Dedifferentiated amniotic fluid mesenchymal stem cell (primary cell): ENCODE measurements around the gene ATP1B1.
A peak's percentile ranks its signal among the peaks of the same experiment; 100 is the strongest.
"Not testable (repeated sequence)": the region's sequence is repeated elsewhere in the genome, so short reads cannot be mapped to it uniquely, and the experiment has no call there.

ENCODE experiments used
- DNase-seq: peaks from one replicate; pipeline ENCODE4 v3.0.0-alpha.2; 2016; ENCODE audit errors: extremely low spot score

ATP1B1 gene

DNA sequence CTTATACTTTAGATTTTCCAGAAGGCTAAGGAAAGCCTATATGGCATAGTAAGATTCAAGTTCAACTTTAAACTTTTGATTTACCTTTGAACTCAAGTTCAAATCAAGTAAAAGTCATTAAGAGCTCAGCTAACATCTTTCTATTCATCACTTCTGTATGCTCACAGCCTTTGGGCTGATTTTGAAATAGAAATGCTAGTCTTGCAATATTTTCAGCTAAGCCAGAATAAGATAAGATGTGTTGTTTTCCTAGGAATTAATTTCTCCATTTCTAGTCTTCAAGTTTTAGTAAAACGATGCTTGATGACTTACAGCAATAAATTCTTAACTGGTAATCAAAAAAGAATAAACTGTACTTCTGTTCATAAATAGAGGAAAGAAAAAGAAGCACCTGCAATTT lies 35.6 kb downstream of the ATP1B1 start:
- no peak for DNase-seq

DNA sequence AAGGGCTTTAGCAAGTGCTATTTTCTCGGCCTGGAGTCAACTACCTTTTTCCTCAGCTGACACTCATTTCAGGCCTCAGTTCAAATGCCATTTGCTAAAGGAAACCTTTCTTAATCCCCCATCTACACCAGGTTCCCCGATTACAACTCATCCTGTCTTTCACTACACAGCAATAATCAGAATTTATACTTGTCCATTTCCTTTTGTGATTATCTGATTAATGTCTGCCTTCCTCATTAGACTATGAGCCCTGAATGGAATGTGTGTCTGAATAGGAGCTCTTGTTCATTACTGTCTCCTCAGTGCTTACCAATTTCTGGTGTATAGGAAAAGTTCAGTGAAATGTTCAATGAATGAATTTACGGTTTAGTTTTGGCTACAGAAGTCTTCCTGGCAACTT lies 36.9 kb downstream of the ATP1B1 start:
- DNase-seq = no peak

DNA sequence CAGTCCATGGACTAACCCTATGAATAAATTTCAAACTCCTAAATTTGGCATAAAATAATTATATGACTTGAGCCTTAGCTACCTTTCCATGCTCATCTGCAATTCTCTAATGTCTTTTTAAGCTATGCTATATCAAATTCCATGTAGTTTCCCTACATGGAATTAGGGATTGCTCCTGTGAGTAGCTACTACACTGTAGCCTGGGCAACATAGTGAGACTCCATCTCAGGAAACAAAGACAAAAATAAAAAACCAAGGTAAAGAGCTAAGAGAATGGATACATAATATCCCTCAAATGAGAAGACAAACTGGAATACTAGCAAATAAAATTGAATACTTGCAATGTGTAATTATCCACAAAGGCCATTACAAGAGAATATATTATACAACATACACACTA lies 37.5 kb downstream of the ATP1B1 start:
- no peak for DNase-seq

DNA sequence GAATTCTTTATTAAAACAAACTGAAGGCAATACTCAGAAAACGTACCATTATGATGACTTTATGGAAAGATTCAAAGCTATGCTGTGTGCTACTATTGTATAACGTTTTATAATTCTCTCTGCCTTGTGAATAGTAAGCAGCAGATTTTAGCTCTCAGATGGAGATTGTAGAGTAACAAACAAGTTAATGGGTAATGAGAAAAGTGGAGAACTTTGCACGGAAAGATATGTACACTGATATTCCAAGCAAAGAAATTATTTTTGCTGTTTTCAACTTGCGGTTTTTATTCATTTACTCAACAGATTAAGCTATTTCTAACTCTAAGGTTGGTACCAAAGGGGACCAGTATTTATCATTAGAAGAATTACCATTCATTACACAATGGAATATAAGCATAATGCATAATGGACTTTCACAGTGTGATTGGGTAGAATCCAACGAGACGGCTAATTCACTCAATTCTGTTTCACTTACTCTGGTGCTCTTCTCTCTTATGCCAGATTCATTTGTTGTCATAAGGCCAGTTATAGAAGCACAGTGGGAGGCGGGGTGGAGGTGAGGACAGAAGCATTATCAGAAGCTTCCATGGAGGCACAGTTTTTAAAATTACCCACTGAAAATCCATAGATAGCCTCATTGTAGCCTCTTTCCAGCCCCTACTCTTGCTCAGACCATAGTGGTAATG lies 38.6 kb downstream of the ATP1B1 start:
- no peak for DNase-seq

DNA sequence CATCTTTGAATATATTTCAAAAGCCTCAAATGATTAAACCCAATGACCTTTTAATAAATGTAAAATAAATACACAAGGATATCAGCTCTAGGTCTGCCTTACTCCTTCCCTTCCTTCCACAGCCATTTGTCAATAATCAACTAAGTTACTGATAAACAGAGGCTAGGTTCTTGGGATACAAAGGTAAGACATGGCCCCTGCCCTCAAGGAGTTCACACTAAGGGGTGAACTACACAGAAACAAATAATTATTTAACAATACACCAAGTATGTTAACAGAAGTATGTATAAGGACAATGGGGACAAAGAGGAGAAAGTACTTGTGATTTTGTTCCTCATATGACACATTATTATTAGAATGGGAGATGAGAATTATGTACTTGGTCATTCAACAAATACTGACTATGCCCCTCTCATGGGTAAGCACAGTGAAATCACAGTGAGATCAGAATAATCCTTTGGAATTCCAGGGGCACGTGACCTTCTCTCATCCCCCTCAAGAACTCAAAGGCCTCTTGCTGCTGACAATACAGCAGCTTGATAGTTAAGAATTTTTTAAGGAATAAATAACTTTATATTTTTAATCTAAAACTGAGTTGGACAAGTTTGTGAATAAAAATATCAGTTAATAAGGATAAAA lies 40.2 kb downstream of the ATP1B1 start:
- no peak for DNase-seq

DNA sequence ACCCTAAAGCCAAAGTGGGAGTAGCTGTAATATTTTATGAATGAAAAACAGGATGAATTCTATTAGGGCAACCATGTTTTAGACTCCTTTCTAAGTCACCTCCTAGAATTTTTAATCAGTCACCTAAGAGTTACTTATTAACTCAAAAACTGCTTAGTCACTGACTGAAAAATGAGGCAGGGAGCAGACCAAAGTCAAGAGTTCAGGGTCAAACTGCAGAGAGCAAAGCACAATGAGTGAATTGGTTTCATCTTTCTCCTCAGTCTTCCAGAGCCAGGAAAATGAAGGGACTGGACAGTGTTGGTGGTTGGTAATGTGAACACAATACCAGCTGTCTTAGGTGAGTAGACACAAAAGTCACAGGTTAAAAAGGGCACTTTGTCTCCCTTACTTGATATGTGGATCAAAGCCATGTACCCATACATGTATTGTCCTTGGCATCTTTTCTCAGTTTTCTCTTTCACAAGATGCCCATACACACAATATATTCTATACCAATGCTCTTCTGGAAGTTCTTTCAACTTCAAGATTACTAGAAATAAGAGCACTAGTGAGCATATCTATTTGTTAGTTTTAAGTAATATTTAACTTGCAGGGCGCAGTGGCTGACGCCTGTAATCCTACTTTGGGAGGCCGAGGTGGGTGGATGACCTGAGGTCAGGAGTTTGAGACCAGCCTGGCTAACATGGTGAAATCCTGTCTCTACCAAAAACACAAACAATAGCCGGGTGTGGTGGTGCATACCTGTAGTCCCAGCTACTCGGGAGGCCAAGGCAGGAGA lies 42.2 kb downstream of the ATP1B1 start:
- DNase-seq = no peak

DNA sequence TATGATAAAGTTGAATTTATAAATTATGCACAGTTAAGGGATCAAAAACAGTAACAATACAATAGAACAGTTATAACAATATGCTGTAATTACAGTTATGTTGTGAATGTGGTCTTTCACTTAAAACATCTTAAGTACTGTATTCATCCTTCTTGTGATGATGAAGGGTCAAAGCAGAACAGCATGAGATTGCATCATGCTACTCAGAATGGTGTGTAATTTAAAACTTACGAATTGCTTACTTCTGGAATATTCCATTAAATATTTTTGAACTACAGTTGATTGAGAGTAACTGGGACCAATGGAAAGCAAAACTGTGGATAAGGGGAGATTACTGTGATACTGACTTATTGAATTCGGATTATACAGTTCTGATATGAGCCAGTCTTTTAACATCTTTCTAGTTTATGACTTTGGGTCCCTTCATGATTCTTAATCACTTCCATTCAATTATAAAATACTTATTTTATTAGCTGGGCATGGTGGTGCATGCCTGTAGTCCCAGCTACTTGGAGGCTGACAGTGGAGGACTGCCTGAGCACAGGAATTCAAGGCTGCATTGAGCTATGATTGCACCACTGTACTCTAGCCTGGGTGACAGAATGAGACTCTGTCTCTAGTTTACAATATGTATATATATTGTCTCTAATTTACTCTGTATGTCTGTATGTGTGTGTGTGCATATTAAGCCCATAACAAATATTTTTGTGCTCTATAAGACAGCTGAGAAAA lies 43.2 kb downstream of the ATP1B1 start:
- peak; percentile 19 for DNase-seq

DNA sequence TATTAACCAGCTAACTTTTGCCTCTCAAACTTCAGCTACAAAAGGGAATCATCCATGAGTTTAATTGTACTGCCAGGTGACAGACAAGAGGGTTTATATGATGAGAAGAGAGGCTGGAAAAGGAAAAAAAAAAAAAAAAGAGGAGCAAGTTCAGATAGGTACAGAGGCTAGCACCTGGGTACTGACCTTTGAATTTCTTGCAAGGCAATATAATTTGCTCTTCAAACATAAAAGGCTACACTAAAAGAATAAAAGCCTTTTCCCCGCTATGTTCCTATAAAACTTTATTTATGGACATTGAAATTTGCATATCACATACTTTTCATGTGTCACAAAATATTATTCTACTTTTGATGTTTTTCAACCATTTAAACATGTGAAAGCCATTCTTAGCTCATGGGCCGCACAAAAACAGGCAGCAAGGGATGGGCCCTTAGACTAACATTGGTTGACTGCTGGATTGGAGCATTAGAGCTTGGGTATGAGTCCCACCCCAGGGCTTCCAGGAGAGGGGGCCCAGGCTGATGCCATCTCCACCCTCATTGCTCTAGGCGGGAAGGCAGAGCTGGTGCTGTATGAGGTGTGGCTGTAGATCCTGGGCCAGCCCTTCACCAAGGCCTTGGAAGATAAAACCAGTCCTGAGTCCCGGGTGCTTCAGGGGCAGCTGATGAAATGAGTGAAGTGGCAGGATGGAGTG lies 44.3 kb downstream of the ATP1B1 start:
- no peak for DNase-seq

DNA sequence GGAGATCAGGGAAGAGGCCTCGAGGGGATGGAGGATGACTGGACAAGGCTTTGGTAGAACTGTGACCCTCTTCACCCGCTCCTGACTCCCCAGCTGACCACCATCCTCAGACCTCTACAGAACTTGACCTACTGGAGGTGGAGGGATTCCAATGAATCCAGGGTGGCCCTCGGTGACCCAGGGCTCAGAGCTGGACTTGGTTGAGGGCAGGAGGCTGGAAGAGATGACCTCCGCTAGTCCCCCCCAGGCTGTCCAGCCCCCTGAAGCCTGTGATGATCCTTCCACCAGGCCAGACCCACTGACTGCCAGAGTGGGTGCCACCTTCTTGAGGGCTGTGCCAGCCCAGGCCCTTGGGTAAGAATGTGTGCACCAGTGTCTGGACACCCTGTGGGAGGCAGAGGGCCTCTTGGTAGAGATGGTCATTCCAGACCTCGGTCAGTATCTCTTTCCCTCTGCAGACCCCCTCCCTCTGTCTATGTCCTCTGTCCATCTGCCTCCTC lies 44.9 kb downstream of the ATP1B1 start:
- no peak for DNase-seq

DNA sequence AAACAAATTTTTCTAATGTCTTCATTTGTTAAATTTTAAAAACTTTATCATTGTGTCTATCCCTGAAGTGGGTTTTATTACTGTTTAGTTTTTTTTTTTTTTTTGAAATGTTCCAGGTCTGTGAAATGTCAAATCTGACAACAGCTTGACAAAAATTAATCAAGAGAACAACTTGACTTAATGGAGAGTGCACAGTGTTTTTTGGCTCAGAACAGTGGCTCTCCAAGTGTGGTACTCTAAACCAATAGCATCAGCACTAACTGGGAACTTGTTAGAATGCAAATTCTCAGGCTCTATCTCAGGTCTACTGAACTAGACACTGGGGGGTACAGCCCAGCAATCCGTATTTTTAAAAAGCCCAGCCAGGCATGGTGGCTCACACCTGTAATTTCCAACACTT lies 49.2 kb downstream of the ATP1B1 start:
- DNase-seq = no peak

DNA sequence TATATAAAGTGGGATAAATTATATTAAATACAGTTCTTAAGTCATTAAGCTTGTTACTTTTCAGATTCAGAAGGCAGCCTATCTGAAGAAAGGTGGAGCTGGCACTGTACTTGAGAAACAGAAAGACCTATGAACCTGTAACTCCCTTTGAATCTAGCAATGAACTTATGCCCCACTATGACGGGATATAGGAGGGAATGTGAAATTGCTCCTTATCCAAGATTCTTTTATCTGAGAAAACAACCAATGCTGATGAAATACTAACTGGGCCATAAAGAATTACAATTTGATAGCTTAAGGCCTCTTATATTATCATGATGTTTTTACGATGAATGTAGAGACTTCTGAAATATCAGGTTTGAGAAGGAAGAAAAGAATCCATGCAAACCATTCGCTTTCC lies 50.1 kb downstream of the ATP1B1 start:
- DNase-seq = no peak

DNA sequence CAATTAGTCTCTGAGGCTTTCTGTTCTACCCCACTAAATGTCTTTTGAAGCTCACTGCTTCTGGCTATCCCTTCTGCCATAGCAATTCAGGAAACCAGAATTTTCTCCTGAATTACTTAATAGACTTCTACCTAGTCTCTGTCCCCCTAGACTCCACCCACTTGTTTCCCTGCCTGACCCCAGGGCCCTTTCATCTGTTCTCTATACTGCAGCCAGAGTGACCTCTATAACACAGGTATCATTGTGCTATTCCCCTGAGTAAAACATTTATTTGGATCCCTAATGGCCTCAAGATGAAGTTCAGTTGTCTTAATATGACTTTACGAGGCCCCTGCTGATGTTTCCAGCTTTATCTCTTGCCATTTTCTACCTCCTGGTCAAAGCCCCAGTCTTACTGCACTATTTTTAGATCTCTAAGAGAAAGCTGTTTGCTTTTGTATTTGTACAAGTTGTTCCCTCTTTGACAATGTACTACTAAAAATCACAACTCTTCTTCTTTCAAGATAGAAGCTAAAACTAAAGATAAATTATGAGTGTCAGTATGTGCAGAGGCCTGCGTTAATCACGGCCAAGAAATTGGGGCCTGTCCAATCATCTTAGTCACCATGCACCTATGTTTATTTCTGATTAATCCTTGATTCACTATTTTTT lies 54.5 kb downstream of the ATP1B1 start:
- no peak for DNase-seq

DNA sequence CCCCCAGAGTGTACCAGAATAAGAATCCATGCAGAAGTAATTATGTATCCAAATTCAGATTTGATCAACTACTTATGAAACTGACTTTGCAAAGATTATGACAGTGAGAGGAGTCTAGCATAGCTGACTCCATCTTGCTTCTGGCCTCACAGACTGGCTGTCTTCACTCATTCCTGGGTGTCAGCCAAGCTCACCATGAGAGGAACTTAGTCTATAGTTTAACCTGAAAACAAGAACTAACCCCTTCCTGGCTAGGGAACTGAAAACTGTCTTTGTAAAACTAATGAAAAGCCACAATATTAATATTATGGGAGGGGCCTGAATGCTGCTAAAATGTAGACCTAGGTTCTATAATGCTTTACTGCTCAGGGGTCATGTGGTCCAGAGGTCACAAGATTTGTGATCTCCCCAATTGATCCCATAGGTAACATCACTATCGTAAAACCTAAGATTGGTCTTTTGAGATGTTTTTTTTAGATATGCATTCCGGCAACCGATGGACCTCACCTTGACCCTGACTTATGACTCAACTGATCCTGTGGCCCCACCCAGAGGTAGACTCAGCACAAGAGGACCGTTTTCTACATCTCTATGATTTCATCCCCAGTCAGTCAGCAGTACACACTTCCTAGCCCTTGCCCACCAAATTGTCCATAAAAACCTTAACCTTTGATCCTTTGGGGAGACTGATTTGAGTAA lies 55.2 kb downstream of the ATP1B1 start:
- DNase-seq = no peak

DNA sequence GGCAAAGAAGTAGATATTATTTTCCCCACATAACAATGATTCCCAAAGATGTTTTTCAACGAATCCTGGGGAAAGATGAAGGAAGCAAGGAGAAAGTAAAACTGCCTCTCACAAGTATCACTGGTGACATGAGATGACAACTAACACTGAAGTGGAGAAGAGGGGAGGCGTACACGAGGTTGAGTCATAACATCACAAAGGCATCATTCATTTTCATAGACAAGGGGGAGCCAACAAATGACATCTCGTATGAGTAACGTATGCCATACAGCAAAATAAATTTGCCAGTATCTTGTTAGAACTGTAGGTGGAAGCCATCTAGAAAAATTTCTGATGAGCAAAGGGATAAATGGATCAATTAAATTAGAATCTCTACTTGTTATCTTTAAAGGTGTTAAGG lies 56.6 kb downstream of the ATP1B1 start:
- no peak for DNase-seq

DNA sequence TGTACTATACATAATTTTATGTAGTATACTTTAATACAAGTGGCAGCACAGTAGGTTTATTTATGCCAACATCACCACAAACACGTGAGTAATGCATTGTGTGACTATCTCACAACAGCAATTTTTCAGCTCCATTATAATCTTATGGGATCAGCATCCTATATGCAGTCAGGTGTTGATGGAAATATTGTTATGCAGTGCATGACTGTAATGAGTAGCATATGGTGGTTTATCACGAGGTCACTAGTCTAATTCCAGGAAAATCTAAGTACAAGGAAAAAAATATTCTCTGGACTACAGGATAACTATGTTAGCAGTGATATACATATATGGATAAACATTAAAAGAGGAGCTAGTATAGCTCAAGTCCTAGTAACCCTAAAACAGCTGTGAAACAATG lies 69.0 kb downstream of the ATP1B1 start:
- no peak for DNase-seq

DNA sequence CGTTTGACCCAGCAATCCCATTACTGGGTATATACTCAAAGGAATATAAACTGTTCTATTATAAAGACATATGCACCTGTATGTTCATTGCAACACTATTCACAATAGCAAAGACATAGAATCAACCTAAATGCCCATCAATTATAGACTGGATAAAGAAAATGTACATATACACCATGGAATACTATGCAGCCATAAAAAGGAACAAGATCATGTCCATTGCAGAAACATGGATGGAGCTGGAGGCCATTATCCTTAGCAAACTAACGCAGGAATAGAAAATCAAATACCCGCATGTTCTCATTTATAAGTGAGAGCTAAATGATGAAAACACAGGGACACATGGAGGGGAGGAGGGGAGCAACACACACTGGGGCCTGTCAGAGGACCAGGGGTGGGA lies 72.9 kb downstream of the ATP1B1 start:
- DNase-seq = not testable (repeated sequence)

DNA sequence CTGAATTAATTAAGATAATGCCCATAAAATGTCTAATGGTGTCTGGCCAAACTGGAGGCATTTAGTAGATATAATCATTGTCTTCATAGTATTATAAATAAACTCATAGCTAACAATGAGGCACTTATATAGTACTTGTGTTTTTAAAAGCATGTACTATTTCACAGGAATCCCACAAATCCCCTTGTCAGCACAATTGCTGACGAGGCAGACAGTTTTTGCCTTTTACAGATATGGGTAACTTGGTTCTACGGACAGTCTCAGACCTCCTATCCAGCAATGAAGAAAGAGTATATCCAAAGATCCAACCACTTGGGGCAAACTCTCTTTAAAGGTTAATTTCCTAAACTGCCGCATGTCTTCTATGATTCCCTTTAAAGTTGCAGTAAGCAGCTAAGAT lies 73.7 kb downstream of the ATP1B1 start:
- no peak for DNase-seq
